ENCODE measurements around the gene MACROD2.

The MACROD2 gene

GRCh38 chr20:15643713-15644112 is 1648.4 kb downstream of the MACROD2 start:
- Histone ChIP-seq H3K9ac (no peak overlapping the region), H4K20me1 (no peaks in the 10 kb centered on the region), H3K4me1 (peaks cover 10% of the 10 kb centered on the region), H3K36me3 (no peaks in the 10 kb centered on the region), H3K4me2 (no peak overlapping the region), H3K27me3 (no peaks in the 10 kb centered on the region), H3K4me3 (no peak overlapping the region), H3K9me3 (no peaks in the 10 kb centered on the region), H3K27ac (no peak overlapping the region)
- TF ChIP-seq Cebpa-rat (IDR thresholded peaks at IDR 0.05): no peak

- no peak overlapping the region for H3K4me2 ChIP-seq
- H3K27me3 ChIP-seq: no peaks in the 10 kb centered on the region
- H3K9ac ChIP-seq: no peak overlapping the region
- no peaks in the 10 kb centered on the region for H3K36me3 ChIP-seq
- no peaks in the 10 kb centered on the region for H4K20me1 ChIP-seq
- H3K9me3 ChIP-seq: no peaks in the 10 kb centered on the region
- H3K4me3 ChIP-seq: no peak overlapping the region
- H3K27ac ChIP-seq: no peak overlapping the region
- TF ChIP-seq Cebpa-rat (IDR thresholded peaks at IDR 0.05): no peak
- H3K4me1 ChIP-seq: peaks cover 10% of the 10 kb centered on the region
These were observed 1650.5 kb downstream of the MACROD2 start for GRCh38 chr20:15645816-15646215.

- H4K20me1 ChIP-seq: no peaks in the 10 kb centered on the region
- no peaks in the 10 kb centered on the region for H3K27me3 ChIP-seq
- no peak overlapping the region for H3K9ac ChIP-seq
- H3K27ac ChIP-seq: no peak overlapping the region
- TF ChIP-seq Cebpa-rat (IDR thresholded peaks at IDR 0.05): no peak
- H3K4me3 ChIP-seq: no peak overlapping the region
- H3K9me3 ChIP-seq: no peaks in the 10 kb centered on the region
- no peaks in the 10 kb centered on the region for H3K4me1 ChIP-seq
- no peak overlapping the region for H3K4me2 ChIP-seq
- no peaks in the 10 kb centered on the region for H3K36me3 ChIP-seq
These were observed 1658.3 kb downstream of the MACROD2 start for GRCh38 chr20:15653396-15654207.

- H3K9ac ChIP-seq: no peak overlapping the region
- no peak overlapping the region for H3K4me3 ChIP-seq
- H3K27ac ChIP-seq: no peak overlapping the region
- H3K36me3 ChIP-seq: no peaks in the 10 kb centered on the region
- no peak for TF ChIP-seq Cebpa-rat (IDR thresholded peaks at IDR 0.05)
- no peaks in the 10 kb centered on the region for H3K4me1 ChIP-seq
- H3K4me2 ChIP-seq: no peak overlapping the region
- no peaks in the 10 kb centered on the region for H3K27me3 ChIP-seq
- H3K9me3 ChIP-seq: no peaks in the 10 kb centered on the region
- no peaks in the 10 kb centered on the region for H4K20me1 ChIP-seq
These were observed 1658.9 kb downstream of the MACROD2 start for GRCh38 chr20:15654208-15654649.

- Histone ChIP-seq H3K4me3 (no peak overlapping the region), H3K27me3 (no peaks in the 10 kb centered on the region), H3K9ac (no peak overlapping the region), H3K4me2 (no peak overlapping the region), H3K4me1 (no peaks in the 10 kb centered on the region), H3K36me3 (no peaks in the 10 kb centered on the region), H3K9me3 (no peaks in the 10 kb centered on the region), H4K20me1 (no peaks in the 10 kb centered on the region), H3K27ac (no peak overlapping the region)
- TF ChIP-seq Cebpa-rat (IDR thresholded peaks at IDR 0.05): no peak
These were observed 1660.1 kb downstream of the MACROD2 start for GRCh38 chr20:15655295-15655874.

GRCh38 chr20:15656124-15656523 is 1660.8 kb downstream of the MACROD2 start:
- H4K20me1 ChIP-seq: no peaks in the 10 kb centered on the region
- H3K4me2 ChIP-seq: no peak overlapping the region
- no peak for TF ChIP-seq Cebpa-rat (IDR thresholded peaks at IDR 0.05)
- no peak overlapping the region for H3K4me3 ChIP-seq
- H3K4me1 ChIP-seq: no peaks in the 10 kb centered on the region
- H3K9me3 ChIP-seq: no peaks in the 10 kb centered on the region
- no peaks in the 10 kb centered on the region for H3K36me3 ChIP-seq
- H3K9ac ChIP-seq: no peak overlapping the region
- no peak overlapping the region for H3K27ac ChIP-seq
- no peaks in the 10 kb centered on the region for H3K27me3 ChIP-seq

- Histone ChIP-seq H3K4me2 (no peak overlapping the region), H3K9ac (no peak overlapping the region), H3K27ac (no peak overlapping the region), H3K27me3 (no peaks in the 10 kb centered on the region), H3K4me1 (no peaks in the 10 kb centered on the region), H3K36me3 (no peaks in the 10 kb centered on the region), H3K4me3 (no peak overlapping the region), H4K20me1 (no peaks in the 10 kb centered on the region), H3K9me3 (no peaks in the 10 kb centered on the region)
- TF ChIP-seq Cebpa-rat (IDR thresholded peaks at IDR 0.05): no peak
These were observed 1663.0 kb downstream of the MACROD2 start for GRCh38 chr20:15658295-15658694.

GRCh38 chr20:15673206-15673605 is 1677.9 kb downstream of the MACROD2 start:
- H3K4me1 ChIP-seq: no peaks in the 10 kb centered on the region
- no peak for TF ChIP-seq Cebpa-rat (IDR thresholded peaks at IDR 0.05)

GRCh38 chr20:15674253-15675060 is 1679.1 kb downstream of the MACROD2 start:
- no peaks in the 10 kb centered on the region for H4K20me1 ChIP-seq
- H3K4me1 ChIP-seq: no peaks in the 10 kb centered on the region
- TF ChIP-seq Cebpa-rat (IDR thresholded peaks at IDR 0.05): no peak
- H3K9ac ChIP-seq: no peak overlapping the region
- H3K27ac ChIP-seq: no peak overlapping the region
- H3K4me3 ChIP-seq: no peak overlapping the region
- H3K9me3 ChIP-seq: no peaks in the 10 kb centered on the region
- no peak overlapping the region for H3K4me2 ChIP-seq
- H3K36me3 ChIP-seq: no peaks in the 10 kb centered on the region
- H3K27me3 ChIP-seq: no peaks in the 10 kb centered on the region

More at GRCh38 chr20:15673206-15673605, 1677.9 kb downstream of the MACROD2 start:
- Histone ChIP-seq H3K4me2 (no peak overlapping the region), H3K9me3 (no peaks in the 10 kb centered on the region), H3K36me3 (no peaks in the 10 kb centered on the region), H4K20me1 (no peaks in the 10 kb centered on the region), H3K27ac (no peak overlapping the region), H3K4me3 (no peak overlapping the region), H3K27me3 (no peaks in the 10 kb centered on the region), H3K9ac (no peak overlapping the region)

GRCh38 chr20:15675061-15675514 is 1679.8 kb downstream of the MACROD2 start:
- H3K4me2 ChIP-seq: no peak overlapping the region
- H3K27ac ChIP-seq: no peak overlapping the region
- no peaks in the 10 kb centered on the region for H3K36me3 ChIP-seq
- H4K20me1 ChIP-seq: no peaks in the 10 kb centered on the region
- H3K9me3 ChIP-seq: no peaks in the 10 kb centered on the region
- H3K4me1 ChIP-seq: no peaks in the 10 kb centered on the region
- no peak for TF ChIP-seq Cebpa-rat (IDR thresholded peaks at IDR 0.05)
- no peak overlapping the region for H3K4me3 ChIP-seq
- no peaks in the 10 kb centered on the region for H3K27me3 ChIP-seq
- no peak overlapping the region for H3K9ac ChIP-seq

Measured in BLaER1 (cell line).